Measurements from ENCODE around the gene MAMDC2.

Gene MAMDC2

GRCh38 chr9:70060883-70061507, 17.3 kb downstream of the MAMDC2 start:
- H3K79me1 ChIP-seq (ENCODE audit: low read length), result no peaks in the 10 kb centered on the region

GRCh38 chr9:70061776-70062175, 18.1 kb downstream of the MAMDC2 start:
- H3K27ac ChIP-seq (ENCODE audit: low read depth, low read length), result no peak overlapping the region
- H3K4me3 ChIP-seq (ENCODE audit: low read length), result no peak overlapping the region
- WGBS (ENCODE audit: extremely low coverage, insufficient coverage, low lambda C conversion rate), result no CpG with 5 or more reads among the region's 1 CpG
- H3K27me3 ChIP-seq (ENCODE audit: insufficient read depth, low read length, poor library complexity), result no peaks in the 10 kb centered on the region
- H3K36me3 ChIP-seq (ENCODE audit: control insufficient read depth, insufficient read depth, low read length), result no peaks in the 10 kb centered on the region
- no peak overlapping the region for H2BK5ac ChIP-seq (ENCODE audit: low read length)
- no peak overlapping the region for H3K4ac ChIP-seq (ENCODE audit: low read depth, low read length)
- no peak for DNase-seq
- H3K4me2 ChIP-seq (ENCODE audit: low read length), result no peak overlapping the region
- H2BK120ac ChIP-seq (ENCODE audit: low read depth, low read length), result no peak overlapping the region
- no peak overlapping the region for H2AK5ac ChIP-seq (ENCODE audit: low read length)
- no peak overlapping the region for H4K5ac ChIP-seq (ENCODE audit: low read length)
- no peak overlapping the region for H3K56ac ChIP-seq (ENCODE audit: low read length)
- no peaks in the 10 kb centered on the region for H3K79me2 ChIP-seq (ENCODE audit: control insufficient read depth, insufficient read depth, low read length)
- no peak overlapping the region for H3K23ac ChIP-seq (ENCODE audit: low read length)
- no peak overlapping the region for H3K9ac ChIP-seq (ENCODE audit: low read length)
- no peaks in the 10 kb centered on the region for H3K79me1 ChIP-seq (ENCODE audit: low read length)
- H3K4me1 ChIP-seq (ENCODE audit: control insufficient read depth, low read depth, low read length), result no peaks in the 10 kb centered on the region
- no peak overlapping the region for H3K18ac ChIP-seq (ENCODE audit: low read length)
- no peak overlapping the region for H2BK15ac ChIP-seq (replicated peaks; ENCODE audit: low read depth)
- no peak overlapping the region for H4K8ac ChIP-seq (ENCODE audit: low read depth, low read length)

More at GRCh38 chr9:70060883-70061507, 17.3 kb downstream of the MAMDC2 start:
- H4K8ac ChIP-seq (ENCODE audit: low read depth, low read length), result no peak overlapping the region
- no peak overlapping the region for H3K4ac ChIP-seq (ENCODE audit: low read depth, low read length)
- H3K23ac ChIP-seq (ENCODE audit: low read length), result no peak overlapping the region
- no peak overlapping the region for H2AK5ac ChIP-seq (ENCODE audit: low read length)
- no peak overlapping the region for H3K18ac ChIP-seq (ENCODE audit: low read length)
- no peak overlapping the region for H3K4me3 ChIP-seq (ENCODE audit: low read length)
- no peaks in the 10 kb centered on the region for H3K4me1 ChIP-seq (ENCODE audit: control insufficient read depth, low read depth, low read length)
- no peak overlapping the region for H3K27ac ChIP-seq (ENCODE audit: low read depth, low read length)
- H3K27me3 ChIP-seq (ENCODE audit: insufficient read depth, low read length, poor library complexity), result no peaks in the 10 kb centered on the region
- H3K9ac ChIP-seq (ENCODE audit: low read length), result no peak overlapping the region
- H3K36me3 ChIP-seq (ENCODE audit: control insufficient read depth, insufficient read depth, low read length), result no peaks in the 10 kb centered on the region
- no peak overlapping the region for H2BK5ac ChIP-seq (ENCODE audit: low read length)
- no peak overlapping the region for H2BK120ac ChIP-seq (ENCODE audit: low read depth, low read length)
- H3K79me2 ChIP-seq (ENCODE audit: control insufficient read depth, insufficient read depth, low read length), result no peaks in the 10 kb centered on the region
- DNase-seq, result no peak
- H2BK15ac ChIP-seq (replicated peaks; ENCODE audit: low read depth), result no peak overlapping the region
- H3K56ac ChIP-seq (ENCODE audit: low read length), result no peak overlapping the region
- no peak overlapping the region for H3K4me2 ChIP-seq (ENCODE audit: low read length)
- H4K5ac ChIP-seq (ENCODE audit: low read length), result no peak overlapping the region

- Histone ChIP-seq H3K27ac (ENCODE audit: low read depth, low read length) (no peak overlapping the region), H2AK5ac (ENCODE audit: low read length) (no peak overlapping the region), H3K4me3 (ENCODE audit: low read length) (no peak overlapping the region), H2BK120ac (ENCODE audit: low read depth, low read length) (no peak overlapping the region), H3K27me3 (ENCODE audit: insufficient read depth, low read length, poor library complexity) (no peaks in the 10 kb centered on the region), H4K5ac (ENCODE audit: low read length) (no peak overlapping the region), H3K36me3 (ENCODE audit: control insufficient read depth, insufficient read depth, low read length) (no peaks in the 10 kb centered on the region), H2BK15ac (replicated peaks; ENCODE audit: low read depth) (no peak overlapping the region), H4K8ac (ENCODE audit: low read depth, low read length) (no peak overlapping the region), H3K4me1 (ENCODE audit: control insufficient read depth, low read depth, low read length) (no peaks in the 10 kb centered on the region), H3K23ac (ENCODE audit: low read length) (no peak overlapping the region), H3K56ac (ENCODE audit: low read length) (no peak overlapping the region), H2BK5ac (ENCODE audit: low read length) (no peak overlapping the region), H3K79me1 (ENCODE audit: low read length) (no peaks in the 10 kb centered on the region), H3K79me2 (ENCODE audit: control insufficient read depth, insufficient read depth, low read length) (no peaks in the 10 kb centered on the region), H3K4me2 (ENCODE audit: low read length) (no peak overlapping the region), H3K4ac (ENCODE audit: low read depth, low read length) (no peak overlapping the region), H3K9ac (ENCODE audit: low read length) (no peak overlapping the region), H3K18ac (ENCODE audit: low read length) (no peak overlapping the region)
- WGBS (ENCODE audit: extremely low coverage, insufficient coverage, low lambda C conversion rate), result no CpG with 5 or more reads among the region's 1 CpG
- no peak for DNase-seq
These were observed 20.8 kb downstream of the MAMDC2 start for GRCh38 chr9:70064496-70064895.

- DNase-seq, result no peak
- H3K56ac ChIP-seq (ENCODE audit: low read length), result no peak overlapping the region
- H3K4ac ChIP-seq (ENCODE audit: low read depth, low read length), result no peak overlapping the region
- H3K27ac ChIP-seq (ENCODE audit: low read depth, low read length), result no peak overlapping the region
- H3K18ac ChIP-seq (ENCODE audit: low read length), result no peak overlapping the region
- H2BK15ac ChIP-seq (replicated peaks; ENCODE audit: low read depth), result no peak overlapping the region
- no peak overlapping the region for H3K9ac ChIP-seq (ENCODE audit: low read length)
- H3K27me3 ChIP-seq (ENCODE audit: insufficient read depth, low read length, poor library complexity), result no peaks in the 10 kb centered on the region
- H3K23ac ChIP-seq (ENCODE audit: low read length), result no peak overlapping the region
- no peak overlapping the region for H2BK5ac ChIP-seq (ENCODE audit: low read length)
- no peak overlapping the region for H3K4me2 ChIP-seq (ENCODE audit: low read length)
- no peaks in the 10 kb centered on the region for H3K36me3 ChIP-seq (ENCODE audit: control insufficient read depth, insufficient read depth, low read length)
- H2AK5ac ChIP-seq (ENCODE audit: low read length), result no peak overlapping the region
- no peak overlapping the region for H4K8ac ChIP-seq (ENCODE audit: low read depth, low read length)
- H3K4me3 ChIP-seq (ENCODE audit: low read length), result no peak overlapping the region
- no peak overlapping the region for H4K5ac ChIP-seq (ENCODE audit: low read length)
- no peaks in the 10 kb centered on the region for H3K79me1 ChIP-seq (ENCODE audit: low read length)
- H3K4me1 ChIP-seq (ENCODE audit: control insufficient read depth, low read depth, low read length), result no peaks in the 10 kb centered on the region
- no peak overlapping the region for H2BK120ac ChIP-seq (ENCODE audit: low read depth, low read length)
- WGBS (ENCODE audit: extremely low coverage, insufficient coverage, low lambda C conversion rate), result no CpG with 5 or more reads among the region's 2 CpGs
- no peaks in the 10 kb centered on the region for H3K79me2 ChIP-seq (ENCODE audit: control insufficient read depth, insufficient read depth, low read length)
These were observed 21.9 kb downstream of the MAMDC2 start for GRCh38 chr9:70065572-70065971.

- H3K9ac ChIP-seq (ENCODE audit: low read length), result no peak overlapping the region
- WGBS (ENCODE audit: extremely low coverage, insufficient coverage, low lambda C conversion rate), result no CpG with 5 or more reads among the region's 4 CpGs
These were observed 22.8 kb downstream of the MAMDC2 start for GRCh38 chr9:70066418-70066817.

GRCh38 chr9:70066874-70067273, 23.2 kb downstream of the MAMDC2 start:
- Histone ChIP-seq H3K79me2 (ENCODE audit: control insufficient read depth, insufficient read depth, low read length) (no peaks in the 10 kb centered on the region), H4K5ac (ENCODE audit: low read length) (no peak overlapping the region), H3K4me2 (ENCODE audit: low read length) (no peak overlapping the region), H3K36me3 (ENCODE audit: control insufficient read depth, insufficient read depth, low read length) (no peaks in the 10 kb centered on the region), H3K79me1 (ENCODE audit: low read length) (no peaks in the 10 kb centered on the region), H2BK15ac (replicated peaks; ENCODE audit: low read depth) (no peak overlapping the region), H3K18ac (ENCODE audit: low read length) (no peak overlapping the region), H4K8ac (ENCODE audit: low read depth, low read length) (no peak overlapping the region), H3K23ac (ENCODE audit: low read length) (no peak overlapping the region), H2AK5ac (ENCODE audit: low read length) (no peak overlapping the region), H3K27ac (ENCODE audit: low read depth, low read length) (no peak overlapping the region), H3K4ac (ENCODE audit: low read depth, low read length) (no peak overlapping the region), H3K9ac (ENCODE audit: low read length) (no peak overlapping the region), H3K4me1 (ENCODE audit: control insufficient read depth, low read depth, low read length) (no peaks in the 10 kb centered on the region), H3K27me3 (ENCODE audit: insufficient read depth, low read length, poor library complexity) (no peaks in the 10 kb centered on the region), H3K56ac (ENCODE audit: low read length) (no peak overlapping the region), H2BK5ac (ENCODE audit: low read length) (no peak overlapping the region), H2BK120ac (ENCODE audit: low read depth, low read length) (no peak overlapping the region), H3K4me3 (ENCODE audit: low read length) (no peak overlapping the region)
- no peak for DNase-seq
- no CpG with 5 or more reads among the region's 2 CpGs for WGBS (ENCODE audit: extremely low coverage, insufficient coverage, low lambda C conversion rate)

More at GRCh38 chr9:70066418-70066817, 22.8 kb downstream of the MAMDC2 start:
- H4K5ac ChIP-seq (ENCODE audit: low read length), result no peak overlapping the region
- DNase-seq, result no peak
- no peak overlapping the region for H2AK5ac ChIP-seq (ENCODE audit: low read length)
- no peaks in the 10 kb centered on the region for H3K79me1 ChIP-seq (ENCODE audit: low read length)
- no peaks in the 10 kb centered on the region for H3K79me2 ChIP-seq (ENCODE audit: control insufficient read depth, insufficient read depth, low read length)
- H2BK15ac ChIP-seq (replicated peaks; ENCODE audit: low read depth), result no peak overlapping the region
- no peak overlapping the region for H4K8ac ChIP-seq (ENCODE audit: low read depth, low read length)
- H3K23ac ChIP-seq (ENCODE audit: low read length), result no peak overlapping the region
- no peak overlapping the region for H3K4me2 ChIP-seq (ENCODE audit: low read length)
- no peak overlapping the region for H3K4ac ChIP-seq (ENCODE audit: low read depth, low read length)
- no peak overlapping the region for H3K27ac ChIP-seq (ENCODE audit: low read depth, low read length)
- no peak overlapping the region for H2BK120ac ChIP-seq (ENCODE audit: low read depth, low read length)
- H3K36me3 ChIP-seq (ENCODE audit: control insufficient read depth, insufficient read depth, low read length), result no peaks in the 10 kb centered on the region
- H3K27me3 ChIP-seq (ENCODE audit: insufficient read depth, low read length, poor library complexity), result no peaks in the 10 kb centered on the region
- no peak overlapping the region for H3K18ac ChIP-seq (ENCODE audit: low read length)
- no peak overlapping the region for H3K56ac ChIP-seq (ENCODE audit: low read length)
- H2BK5ac ChIP-seq (ENCODE audit: low read length), result no peak overlapping the region
- no peak overlapping the region for H3K4me3 ChIP-seq (ENCODE audit: low read length)
- H3K4me1 ChIP-seq (ENCODE audit: control insufficient read depth, low read depth, low read length), result no peaks in the 10 kb centered on the region
